Keratinocyte (primary cell): ENCODE data around the gene LHFPL3. TPM values are rescaled to one million over a fixed set of nuclear protein-coding genes. Genes with fewer than 3 reads are reported as not detected.

Source experiments
- DNase-seq: peaks from one replicate; pipeline ENCODE4 v3.0.0-alpha.2; 2011; ENCODE audit warnings: low read depth, missing footprints, low spot score
- FAIRE-seq: peaks from 2 replicates; lab custom pipeline; 2011; peaks lifted over from hg19 to GRCh38; lab: Jason Lieb, UNC
- H2AFZ ChIP-seq: 2 replicates; pipeline ENCODE4 v1.6.0; 2012; ENCODE audit warnings: low read length, control low read depth, inconsistent platforms; ENCODE audit not compliant: control insufficient read depth
- H3K27ac ChIP-seq: 2 replicates; pipeline ENCODE4 v1.5.1; 2011; ENCODE audit warnings: low read length; ENCODE audit not compliant: control insufficient read depth, insufficient read depth
- H3K27me3 ChIP-seq: 3 replicates; pipeline ENCODE4 v1.6.0; 2011; ENCODE audit warnings: low read length; ENCODE audit not compliant: control insufficient read depth, insufficient read depth; ENCODE audit errors: extremely low read depth
- H3K36me3 ChIP-seq, 2 experiments: 2 replicates in 1 of 2; 3 replicates in 1 of 2; pipeline ENCODE4 v1.5.1; 2011; ENCODE audit warnings: low read length in 2 of 2, mild to moderate bottlenecking in 1 of 2; ENCODE audit not compliant: control insufficient read depth in 2 of 2, insufficient read depth in 2 of 2; ENCODE audit errors: extremely low read depth in 1 of 2
- H3K4me1 ChIP-seq: 3 replicates; pipeline ENCODE4 v1.5.1; 2011; ENCODE audit warnings: low read length; ENCODE audit not compliant: control insufficient read depth, insufficient read depth; ENCODE audit errors: extremely low read depth
- H3K4me2 ChIP-seq: 3 replicates; pipeline ENCODE4 v1.6.0; 2011; ENCODE audit warnings: low read depth, low read length; ENCODE audit not compliant: control insufficient read depth, insufficient read depth; ENCODE audit errors: extremely low read depth
- H3K4me3 ChIP-seq, 3 experiments: fragments of 200-600 bp in 1 of 3; sonication (generic) in 1 of 3; 2 replicates in 2 of 3; 3 replicates in 1 of 3; pipeline ENCODE4 v1.5.1; 2011 to 2016; ENCODE audit warnings: low read length in 3 of 3, mild to moderate bottlenecking in 3 of 3, control low read depth in 2 of 3, inconsistent platforms in 1 of 3, low read depth in 1 of 3, mixed read lengths in 1 of 3, mixed run types in 1 of 3, moderate library complexity in 1 of 3; ENCODE audit not compliant: control insufficient read depth in 2 of 3, insufficient read depth in 2 of 3; ENCODE audit errors: extremely low read depth in 1 of 3
- H3K79me2 ChIP-seq: 2 replicates; pipeline ENCODE4 v1.6.0; 2012; ENCODE audit warnings: low read length; ENCODE audit not compliant: control insufficient read depth, insufficient read depth
- H3K9ac ChIP-seq: 3 replicates; pipeline ENCODE4 v1.6.0; 2011; ENCODE audit warnings: low read length; ENCODE audit not compliant: control insufficient read depth, insufficient read depth; ENCODE audit errors: extremely low read depth
- H3K9me1 ChIP-seq: 3 replicates; pipeline ENCODE4 v1.6.0; 2011; ENCODE audit warnings: low read length; ENCODE audit not compliant: control insufficient read depth, insufficient read depth; ENCODE audit errors: extremely low read depth
- H3K9me3 ChIP-seq: 2 replicates; pipeline ENCODE4 v1.5.1; 2012; ENCODE audit warnings: low read depth, low read length; ENCODE audit not compliant: control insufficient read depth
- H4K20me1 ChIP-seq: 3 replicates; pipeline ENCODE4 v1.6.0; 2011; ENCODE audit warnings: low read length; ENCODE audit not compliant: control insufficient read depth, insufficient read depth; ENCODE audit errors: extremely low read depth
- CTCF ChIP-seq, 3 experiments: IDR thresholded peaks in 1 of 3; conservative IDR thresholded peaks in 1 of 3; optimal IDR thresholded peaks in 1 of 3; 2 replicates in 2 of 3; 3 replicates in 1 of 3; pipeline versions ENCODE3 to v1.5.1; 2011; ENCODE audit warnings: low read length in 3 of 3, mild to moderate bottlenecking in 3 of 3, moderate library complexity in 2 of 3, control low read depth in 1 of 3, inconsistent platforms in 1 of 3; ENCODE audit not compliant: insufficient read depth in 2 of 3; ENCODE audit errors: extremely low read depth in 1 of 3
- EZH2 ChIP-seq: IDR thresholded peaks from one replicate; pipeline ENCODE4 v1.6.1; 2012; ENCODE audit warnings: inconsistent platforms, mild to moderate bottlenecking, low read length, moderate library complexity
- dilution Hi-C: fragments of 300-500 bp; cut with MboI; formaldehyde crosslinking; loops from one replicate; pipeline ENCODE4 v1.7.0; 2020; ENCODE audit warnings: low sequenced_read_pairs; ENCODE audit not compliant: extremely low pct_ligation_motif_present
- polyA plus RNA-seq, 5 experiments: library from polyadenylated mRNA; depleted of rRNA in 3 of 5; stranded (reverse) in 3 of 5; stranded (forward) in 1 of 5; unstranded in 1 of 5; fragments of >200 nt; gene quantifications; 1 replicate in 1 of 5; 2 replicates in 3 of 5; 3 replicates in 1 of 5; pipeline versions ENCODE4 v1.2.1 to v1.2.3, GENCODE V29; 2011 to 2012; ENCODE audit warnings: missing spikeins in 2 of 5, low read depth in 1 of 5, low replicate concordance in 1 of 5

LHFPL3 gene
- polyA plus RNA-seq, 1 donor (not counting 4 experiments of a cell fraction or from before 2014, with no cell fraction given), result not detected

- Histone ChIP-seq H4K20me1 (no peaks in the 10 kb centered on the region), H3K4me2 (no peak overlapping the region), H3K9ac (no peak overlapping the region), H3K27me3 (no peaks in the 10 kb centered on the region), H3K36me3 (no peaks in the 10 kb centered on the region), H3K4me1 (no peaks in the 10 kb centered on the region), H3K9me3 (no peaks in the 10 kb centered on the region), H3K4me3 (no peak overlapping the region), H3K79me2 (no peaks in the 10 kb centered on the region), H2AFZ (no peak overlapping the region), H3K9me1 (no peaks in the 10 kb centered on the region), H3K27ac (no peak overlapping the region)
- TF ChIP-seq CTCF (optimal IDR thresholded peaks at IDR 0.05 in 1 of 3, IDR thresholded peaks at IDR 0.05 in 1 of 3, conservative IDR thresholded peaks at IDR 0.05 in 1 of 3; ENCODE audit: extremely low read depth in 1 of 3, insufficient read depth in 2 of 3, low read length in 3 of 3), result no peak
- no peak for TF ChIP-seq EZH2
- dilution Hi-C loops, result no loop called here
- FAIRE-seq, result no peak
- DNase-seq, result no peak
Measured at GRCh38 chr7:104825099-104825498, 496.7 kb downstream of the LHFPL3 start.

- Histone ChIP-seq H3K27ac (no peak overlapping the region), H3K4me3 (no peak overlapping the region), H3K79me2 (no peaks in the 10 kb centered on the region), H2AFZ (no peak overlapping the region), H3K4me1 (no peaks in the 10 kb centered on the region), H4K20me1 (no peaks in the 10 kb centered on the region), H3K9me3 (no peaks in the 10 kb centered on the region), H3K9me1 (no peaks in the 10 kb centered on the region), H3K36me3 (no peaks in the 10 kb centered on the region), H3K9ac (no peak overlapping the region), H3K27me3 (no peaks in the 10 kb centered on the region), H3K4me2 (no peak overlapping the region)
- TF ChIP-seq EZH2, result no peak
- no peak for TF ChIP-seq CTCF (optimal IDR thresholded peaks at IDR 0.05 in 1 of 3, IDR thresholded peaks at IDR 0.05 in 1 of 3, conservative IDR thresholded peaks at IDR 0.05 in 1 of 3; ENCODE audit: extremely low read depth in 1 of 3, insufficient read depth in 2 of 3, low read length in 3 of 3)
- dilution Hi-C loops, result no loop called here
- DNase-seq (no peak), FAIRE-seq (no peak)
Measured at GRCh38 chr7:104826135-104826534, 497.7 kb downstream of the LHFPL3 start.
